Stomach (tissue), 4 donors: Measurements from ENCODE around the gene MARS2.

Experiments
- CTCF ChIP-seq, 7 experiments: fragments of 450-650 bp in 4 of 7; fragments of 200-600 bp in 3 of 7; sonication (generic) in 3 of 7; IDR thresholded peaks; one replicate each; pipeline ENCODE4 v1.5.1; 2016 to 2019; ENCODE audit warnings: antibody characterized with exemption in 7 of 7, control low read depth in 2 of 7, mild to moderate bottlenecking in 1 of 7
- POLR2A ChIP-seq, 4 donors: fragments of 450-650 bp; IDR thresholded peaks; one replicate each; pipeline ENCODE4 v1.6.1; 2016; ENCODE audit warnings: antibody characterized with exemption in 4 of 4, control low read depth in 2 of 4, mild to moderate bottlenecking in 1 of 4, moderate library complexity in 1 of 4

DNA sequence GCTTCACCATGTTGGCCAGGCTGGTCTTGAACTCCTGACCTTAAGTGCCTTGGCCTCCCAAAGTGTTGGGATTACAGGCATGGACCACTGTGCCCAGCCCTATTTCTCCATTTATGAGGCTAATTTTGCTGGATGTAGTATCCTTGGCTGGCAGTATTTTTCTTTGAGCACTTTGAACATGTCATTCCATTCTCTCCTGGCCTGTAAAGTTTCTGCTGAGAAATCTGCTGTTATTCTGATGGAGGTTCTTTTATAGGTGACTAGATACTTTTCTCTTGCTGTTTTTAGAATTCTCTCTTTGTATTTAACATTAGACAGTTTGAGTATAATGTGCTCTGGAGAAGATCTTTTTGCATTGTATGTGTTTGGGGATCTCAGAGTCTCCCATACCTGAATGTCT lies 38.9 kb upstream of the MARS2 start:
- TF ChIP-seq POLR2A (IDR thresholded peaks at IDR 0.05) (no peak), CTCF (IDR thresholded peaks at IDR 0.05) (no peak)
